ENCODE results near the gene ZNF514.

The ZNF514 gene

DNA sequence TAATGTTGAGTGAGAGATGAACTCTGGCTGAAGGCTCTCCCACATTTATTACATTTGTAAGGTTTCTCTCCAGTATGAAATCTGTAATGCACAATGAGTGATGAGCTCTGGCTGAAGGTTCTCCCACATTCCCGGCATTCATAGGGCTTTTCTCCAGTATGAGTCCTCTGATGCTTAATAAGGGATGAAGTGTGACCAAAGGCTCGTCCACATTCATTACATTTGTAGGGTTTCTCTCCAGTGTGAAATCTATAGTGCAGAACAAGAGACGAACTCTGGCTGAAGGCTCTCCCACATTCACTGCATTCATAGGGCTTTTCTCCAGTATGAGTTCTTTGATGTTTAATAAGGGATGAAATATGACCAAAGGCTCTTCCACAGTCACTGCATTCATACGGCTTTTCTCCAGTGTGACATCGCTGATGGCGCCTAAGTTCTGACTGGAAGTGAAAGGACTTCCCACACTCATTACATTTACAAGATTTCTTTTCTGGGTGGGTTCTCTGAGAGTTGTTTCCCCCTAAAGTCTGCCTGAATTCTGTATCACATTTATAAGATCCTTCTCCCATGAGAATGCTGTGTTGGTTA lies 10.2 kb downstream of the ZNF514 start:
- ChIA-PET POLR2A (ENCODE audit: low non-redundant PET) (no interaction called here), CTCF (interaction anchor here (0.6 kb wide), 1 partner anchor 10 kb away, joined by 3 read pairs; no protein-coding TSS in a partner anchor)
- no peak for DNase-seq (ENCODE audit: low spot score)
- H3K27ac ChIP-seq = no peak overlapping the region
- TF ChIP-seq, protein P1, sequence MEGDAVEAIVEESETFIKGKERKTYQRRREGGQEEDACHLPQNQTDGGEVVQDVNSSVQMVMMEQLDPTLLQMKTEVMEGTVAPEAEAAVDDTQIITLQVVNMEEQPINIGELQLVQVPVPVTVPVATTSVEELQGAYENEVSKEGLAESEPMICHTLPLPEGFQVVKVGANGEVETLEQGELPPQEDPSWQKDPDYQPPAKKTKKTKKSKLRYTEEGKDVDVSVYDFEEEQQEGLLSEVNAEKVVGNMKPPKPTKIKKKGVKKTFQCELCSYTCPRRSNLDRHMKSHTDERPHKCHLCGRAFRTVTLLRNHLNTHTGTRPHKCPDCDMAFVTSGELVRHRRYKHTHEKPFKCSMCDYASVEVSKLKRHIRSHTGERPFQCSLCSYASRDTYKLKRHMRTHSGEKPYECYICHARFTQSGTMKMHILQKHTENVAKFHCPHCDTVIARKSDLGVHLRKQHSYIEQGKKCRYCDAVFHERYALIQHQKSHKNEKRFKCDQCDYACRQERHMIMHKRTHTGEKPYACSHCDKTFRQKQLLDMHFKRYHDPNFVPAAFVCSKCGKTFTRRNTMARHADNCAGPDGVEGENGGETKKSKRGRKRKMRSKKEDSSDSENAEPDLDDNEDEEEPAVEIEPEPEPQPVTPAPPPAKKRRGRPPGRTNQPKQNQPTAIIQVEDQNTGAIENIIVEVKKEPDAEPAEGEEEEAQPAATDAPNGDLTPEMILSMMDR (conservative IDR thresholded peaks at IDR 0.05; ENCODE audit: low read depth) = no peak

DNA sequence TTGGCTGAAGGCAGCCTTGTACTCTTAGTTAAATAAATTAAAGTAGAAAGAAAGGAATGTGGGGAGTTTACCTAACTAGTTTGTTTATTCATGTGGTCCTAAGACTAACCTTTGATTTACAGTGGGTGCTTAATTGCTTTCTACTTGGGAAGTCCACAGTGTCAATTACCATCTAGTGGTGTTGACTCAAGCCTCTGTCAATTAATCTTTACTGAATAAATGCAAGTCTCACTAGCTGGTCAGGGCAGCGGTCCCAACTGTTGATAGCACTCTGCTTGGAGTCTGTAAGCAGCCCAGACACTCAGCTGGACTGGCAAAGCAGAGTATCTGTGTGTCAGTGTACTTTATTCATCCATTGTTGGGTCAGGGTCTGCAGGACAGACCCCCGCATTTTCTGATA lies 15.8 kb downstream of the ZNF514 start:
- TF ChIP-seq, protein P1 (conservative IDR thresholded peaks at IDR 0.05; ENCODE audit: low read depth) = no peak
- ChIA-PET CTCF (no interaction called here), POLR2A (ENCODE audit: low non-redundant PET) (no interaction called here)
- DNase-seq (ENCODE audit: low spot score) = no peak
- no peak overlapping the region for H3K27ac ChIP-seq

DNA sequence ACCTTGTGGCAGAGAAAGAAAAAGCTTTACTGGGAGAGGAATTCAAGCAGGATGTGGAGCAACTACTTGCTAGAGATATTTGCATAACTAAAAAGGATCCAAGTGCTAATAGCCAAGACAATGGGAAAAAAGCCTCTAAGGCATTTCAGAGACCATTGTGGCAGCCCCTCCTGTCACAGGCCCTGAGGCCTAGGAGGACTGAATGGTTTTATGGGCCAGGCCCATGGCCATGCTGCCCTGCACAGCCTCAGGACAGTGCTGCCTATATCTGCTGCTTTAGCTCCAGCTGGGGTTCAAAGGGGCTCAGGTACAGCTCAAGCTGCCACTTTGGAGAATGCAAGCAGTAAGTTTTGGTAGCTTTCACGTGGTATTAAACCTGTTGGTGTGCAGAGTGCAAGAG lies 20.9 kb downstream of the ZNF514 start:
- TF ChIP-seq, protein P1 (conservative IDR thresholded peaks at IDR 0.05; ENCODE audit: low read depth) = no peak
- ChIA-PET POLR2A (ENCODE audit: low non-redundant PET) (no interaction called here), CTCF (no interaction called here)
- no peak for DNase-seq (ENCODE audit: low spot score)
- H3K27ac ChIP-seq = no peak overlapping the region

DNA sequence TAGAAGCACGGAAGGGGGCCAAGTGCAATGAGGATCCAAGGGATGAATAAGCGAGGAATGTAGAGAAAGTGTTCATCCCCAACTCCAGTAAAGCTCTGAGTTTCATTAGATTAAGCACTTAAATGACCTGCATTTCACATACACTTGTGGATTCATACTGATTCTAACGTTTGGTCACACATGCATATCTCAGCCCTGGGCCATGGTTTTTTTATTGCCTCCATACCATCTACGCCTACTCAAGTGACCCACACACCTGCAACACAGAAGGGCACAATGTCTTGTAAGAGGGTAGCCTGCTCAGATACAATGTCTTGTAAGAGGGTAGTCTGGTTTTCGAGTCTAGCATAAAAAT lies 37.5 kb downstream of the ZNF514 start:
- ChIA-PET CTCF (interaction anchor here (0.8 to 1.4 kb wide), 2 partner anchors 38 to 43 kb away, joined by 4 to 5 read pairs; partner anchors contain the start of genes ZNF2 and ZNF514), POLR2A (ENCODE audit: low non-redundant PET) (interaction anchor here (0.8 kb wide), 1 partner anchor 43 kb away, joined by 3 read pairs; the partner anchor contains the start of gene ZNF2)
- H3K27ac ChIP-seq = peak overlapping the region; percentile 85
- no peak for DNase-seq (ENCODE audit: low spot score)
- TF ChIP-seq, protein P1 (conservative IDR thresholded peaks at IDR 0.05; ENCODE audit: low read depth) = no peak

DNA sequence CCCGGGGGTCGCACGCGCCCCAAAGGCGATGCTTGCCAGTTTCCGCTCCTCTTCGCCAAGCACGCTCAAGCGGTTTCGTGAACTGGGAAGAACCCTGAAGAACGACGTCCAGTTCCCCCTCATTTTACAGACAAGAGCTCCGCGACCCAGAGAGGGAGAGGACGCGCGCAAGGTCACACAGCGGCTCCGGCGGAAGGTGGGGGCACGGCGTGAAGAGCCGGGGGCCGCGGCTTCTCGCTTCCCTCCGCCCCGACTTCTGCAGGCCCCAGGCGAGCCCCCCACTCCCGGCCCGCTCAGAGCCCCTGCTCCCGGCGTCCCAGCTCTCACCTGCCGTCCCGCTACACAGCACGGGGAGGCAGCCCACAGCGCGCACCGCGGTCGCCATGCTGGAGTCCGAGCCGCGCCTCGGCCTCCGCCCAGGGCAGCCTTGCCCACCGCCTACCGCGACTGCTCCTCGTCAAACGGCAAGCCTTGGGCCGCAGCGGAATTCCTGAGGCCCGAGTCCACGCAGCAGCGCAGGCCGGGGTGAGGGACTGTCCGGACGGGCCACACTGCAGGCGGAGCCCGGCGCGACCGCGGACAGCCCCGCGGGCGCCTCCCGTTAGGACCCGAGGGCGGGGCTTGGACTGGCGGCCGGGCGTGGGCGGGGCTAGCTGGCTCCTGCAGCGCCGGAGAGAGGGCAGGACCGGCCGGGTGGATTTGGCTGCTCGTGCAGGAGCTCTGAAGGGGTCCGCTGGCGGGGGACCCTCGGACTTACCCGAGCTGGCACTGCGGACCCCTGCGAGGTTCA lies 38.0 kb downstream of the ZNF514 start, which contains the start of gene MRPS5:
Gene MRPS5, minus strand, starts transcription at position 402 of the 790 bp plus-strand sequence. Its CDS starts 17 bp downstream, at position 385.
- peak; percentile 88 for DNase-seq (ENCODE audit: low spot score)
- H3K27ac ChIP-seq = peak within 1 kb of the TSS; percentile 85
- TF ChIP-seq, protein P1 (conservative IDR thresholded peaks at IDR 0.05; ENCODE audit: low read depth) = 0 out of 2 replicates have a peak, but pooled peaks have one; percentile 9
- POLR2A ChIA-PET (ENCODE audit: low non-redundant PET) = interaction anchor here (0.6 to 0.8 kb wide), 2 partner anchors 32 to 44 kb away, joined by 3 to 5 read pairs; partner anchors contain the start of gene ZNF2
- CTCF ChIA-PET = interaction anchor here (0.6 to 1.5 kb wide), 5 partner anchors 38 to 386 kb away, joined by 3 to 8 read pairs (median 4); partner anchors contain the start of genes ZNF2 and ZNF514

DNA sequence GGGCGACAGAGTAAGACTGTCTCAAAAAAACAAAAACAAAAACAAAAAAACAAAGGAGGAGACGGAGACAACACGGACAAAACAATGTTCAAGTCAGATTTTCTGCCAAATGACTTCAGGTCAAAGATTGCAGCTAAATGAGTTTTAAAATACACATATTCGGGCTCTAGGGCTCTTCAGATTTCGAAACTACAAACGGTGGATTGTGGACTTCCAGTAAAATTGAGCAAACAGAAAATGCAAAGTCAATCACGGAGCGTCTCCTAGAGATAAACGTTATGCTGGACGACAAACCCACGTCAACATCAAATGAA lies 38.6 kb downstream of the ZNF514 start:
- DNase-seq (ENCODE audit: low spot score) = no peak
- CTCF ChIA-PET = interaction anchor here (0.6 to 1.5 kb wide), 4 partner anchors 39 to 386 kb away, joined by 3 to 8 read pairs (median 4); partner anchors contain the start of gene ZNF514

More for the DNA sequence above, 38.6 kb downstream of the ZNF514 start:
- TF ChIP-seq, protein P1 (conservative IDR thresholded peaks at IDR 0.05; ENCODE audit: low read depth) = no peak
- peak overlapping the region; percentile 85 for H3K27ac ChIP-seq
- POLR2A ChIA-PET (ENCODE audit: low non-redundant PET) = no interaction called here
